HPDE6-E6E7 (cell line): ENCODE data around the gene GFM2.
A peak's percentile ranks its signal among the peaks of the same experiment; 100 is the strongest.
"Not testable (repeated sequence)": the region's sequence is repeated elsewhere in the genome, so short reads cannot be mapped to it uniquely, and the experiment has no call there.

Experiments
- DNase-seq: peaks from one replicate; pipeline ENCODE4 v3.0.0; 2011; ENCODE audit warnings: missing footprints; ENCODE audit errors: extremely low spot score

The GFM2 gene, protein sequence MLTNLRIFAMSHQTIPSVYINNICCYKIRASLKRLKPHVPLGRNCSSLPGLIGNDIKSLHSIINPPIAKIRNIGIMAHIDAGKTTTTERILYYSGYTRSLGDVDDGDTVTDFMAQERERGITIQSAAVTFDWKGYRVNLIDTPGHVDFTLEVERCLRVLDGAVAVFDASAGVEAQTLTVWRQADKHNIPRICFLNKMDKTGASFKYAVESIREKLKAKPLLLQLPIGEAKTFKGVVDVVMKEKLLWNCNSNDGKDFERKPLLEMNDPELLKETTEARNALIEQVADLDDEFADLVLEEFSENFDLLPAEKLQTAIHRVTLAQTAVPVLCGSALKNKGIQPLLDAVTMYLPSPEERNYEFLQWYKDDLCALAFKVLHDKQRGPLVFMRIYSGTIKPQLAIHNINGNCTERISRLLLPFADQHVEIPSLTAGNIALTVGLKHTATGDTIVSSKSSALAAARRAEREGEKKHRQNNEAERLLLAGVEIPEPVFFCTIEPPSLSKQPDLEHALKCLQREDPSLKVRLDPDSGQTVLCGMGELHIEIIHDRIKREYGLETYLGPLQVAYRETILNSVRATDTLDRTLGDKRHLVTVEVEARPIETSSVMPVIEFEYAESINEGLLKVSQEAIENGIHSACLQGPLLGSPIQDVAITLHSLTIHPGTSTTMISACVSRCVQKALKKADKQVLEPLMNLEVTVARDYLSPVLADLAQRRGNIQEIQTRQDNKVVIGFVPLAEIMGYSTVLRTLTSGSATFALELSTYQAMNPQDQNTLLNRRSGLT

DNA sequence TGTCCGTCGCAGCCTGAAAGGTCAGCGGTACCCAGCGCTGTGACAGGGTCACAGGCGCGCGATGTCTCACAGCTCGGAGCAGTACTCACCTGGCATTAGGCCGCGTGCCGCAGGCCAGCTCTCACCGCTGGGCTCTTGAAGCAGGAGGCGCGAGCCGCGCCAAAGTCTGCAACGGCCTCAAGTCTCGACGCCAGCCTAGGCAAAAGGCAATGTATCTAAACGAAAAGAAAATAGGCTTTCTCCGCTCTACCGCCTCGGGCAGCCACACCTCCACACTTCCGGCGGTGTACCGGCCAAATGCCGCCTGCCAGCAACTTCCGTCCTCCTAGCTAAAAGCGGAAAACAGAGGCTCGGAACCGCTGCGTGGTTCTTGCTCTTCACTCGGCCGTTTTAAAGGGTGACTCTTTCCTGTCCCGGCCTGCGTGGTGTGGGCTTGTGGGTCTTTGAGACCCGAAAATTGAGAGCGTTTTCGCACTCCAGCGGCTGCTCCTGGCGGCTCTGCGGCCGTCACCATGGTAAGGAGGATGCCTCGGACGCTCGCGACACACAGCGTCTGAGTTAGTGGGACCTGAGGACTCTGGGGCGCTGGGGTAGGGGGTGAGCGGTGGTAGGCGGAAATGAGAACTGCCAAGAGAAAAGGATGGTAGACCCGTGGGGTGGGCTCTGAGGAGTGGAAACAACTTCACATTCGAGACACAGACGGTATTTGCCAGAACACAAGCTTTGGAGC, at the start of gene GFM2, which contains the start of gene NSA2:
GFM2 (minus strand) TSS at position 269 of the 730 bp plus-strand sequence. CDS start 3,375 bp downstream, outside the sequence.
NSA2 (plus strand) TSS at position 401 of the 730 bp plus-strand sequence; CDS start at position 513, 112 bp downstream.
- DNase-seq: peak; percentile 54

DNA sequence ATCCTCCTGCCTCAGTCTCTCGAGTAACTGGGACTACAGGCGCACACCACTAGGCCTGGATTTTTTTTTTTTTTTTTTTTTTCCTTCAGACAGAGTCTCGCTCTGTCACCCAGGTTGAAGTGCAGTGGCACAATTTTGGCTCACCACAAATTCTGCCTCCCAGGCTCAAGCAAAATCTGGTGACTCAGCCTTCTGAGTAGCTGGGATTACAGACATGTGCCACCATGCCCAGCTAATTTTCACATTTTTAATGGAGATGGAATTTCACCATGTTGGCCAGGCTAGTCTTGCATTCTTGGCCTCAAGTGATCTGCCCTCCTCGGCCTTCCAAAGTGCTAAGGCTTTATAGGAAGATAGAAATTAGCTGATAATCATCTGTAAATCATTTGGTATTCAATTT, 44.0 kb upstream of the GFM2 start:
- peak; percentile 5 for DNase-seq

DNA sequence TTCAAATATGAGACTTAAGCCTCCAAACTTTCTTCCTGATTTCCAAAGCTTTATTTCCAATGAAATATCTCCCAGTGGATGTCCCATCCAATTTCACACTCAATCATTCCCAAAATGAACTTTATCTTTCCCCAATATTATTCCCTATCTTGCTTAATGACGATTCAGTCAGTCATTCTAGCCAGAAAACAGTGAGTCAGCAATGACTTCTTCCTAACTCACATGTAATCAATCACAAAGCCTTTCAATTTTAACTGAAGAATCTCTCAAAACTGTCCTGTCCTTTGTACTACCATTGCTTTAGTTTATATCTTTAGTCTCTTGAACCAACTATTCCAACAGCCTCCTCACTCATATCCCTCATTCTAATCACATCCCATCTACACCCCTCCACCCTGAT, 35.0 kb upstream of the GFM2 start:
- DNase-seq: no peak

DNA sequence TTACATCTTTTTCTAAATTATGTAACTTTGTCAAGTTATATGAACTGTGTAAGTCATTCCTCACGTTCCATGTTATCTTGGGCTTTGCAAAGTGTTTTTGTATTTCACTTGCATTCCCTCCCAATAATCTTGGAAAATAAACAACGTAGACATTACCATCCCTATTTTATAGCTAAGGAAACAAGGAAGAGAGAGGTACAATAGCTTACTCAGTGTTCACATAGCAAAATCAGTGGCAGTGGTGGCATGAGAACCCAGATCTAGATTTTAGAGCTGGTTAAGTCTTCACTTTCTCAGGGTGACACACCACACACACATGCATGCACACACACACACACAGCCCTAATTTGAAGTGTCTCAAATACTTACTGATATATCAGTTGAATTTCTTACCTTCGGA, 34.3 kb upstream of the GFM2 start:
- DNase-seq: no peak

DNA sequence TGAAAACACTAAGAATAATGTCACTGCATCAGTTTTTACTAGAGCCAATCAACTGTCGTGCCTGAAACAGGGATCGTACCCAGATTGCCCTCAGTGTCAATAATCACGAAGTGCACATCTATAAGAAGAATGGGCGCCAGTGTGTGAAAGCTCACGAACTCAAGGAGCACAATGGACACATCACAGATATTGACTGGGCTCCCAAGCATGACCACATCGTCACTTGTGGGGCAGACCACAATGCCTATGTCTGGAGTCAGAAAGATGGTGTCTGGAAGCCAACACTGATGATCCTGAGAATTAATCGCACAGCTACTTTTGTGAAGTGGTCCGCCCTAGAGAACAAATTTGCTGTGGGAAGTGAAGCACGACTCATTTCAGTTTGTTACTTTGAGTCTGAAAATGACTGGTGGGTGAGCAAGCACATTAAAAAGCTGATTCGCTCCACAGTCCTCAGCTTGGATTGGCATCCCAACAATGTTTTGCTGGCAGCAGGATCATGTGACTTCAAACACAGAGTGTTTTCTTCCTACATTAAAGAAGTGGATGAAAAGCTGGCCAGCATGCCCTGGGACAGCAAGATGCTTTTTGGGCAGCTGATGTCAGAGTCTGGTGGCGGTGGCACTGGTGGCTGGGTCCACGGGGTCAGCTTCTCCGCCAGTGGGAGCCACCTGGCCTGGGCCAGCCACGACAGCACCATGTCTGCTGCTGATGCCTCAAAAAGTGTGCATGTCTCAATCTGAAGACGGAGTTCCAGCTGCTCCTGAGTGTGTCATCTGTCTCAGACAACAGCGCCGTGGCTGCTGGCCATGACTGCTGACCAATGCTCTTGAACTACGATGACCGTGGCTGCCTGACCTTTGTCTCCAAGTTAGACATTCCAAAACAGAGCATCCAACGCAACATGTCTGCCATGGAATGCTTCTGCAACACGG, 32.3 kb upstream of the GFM2 start:
- DNase-seq: no peak

DNA sequence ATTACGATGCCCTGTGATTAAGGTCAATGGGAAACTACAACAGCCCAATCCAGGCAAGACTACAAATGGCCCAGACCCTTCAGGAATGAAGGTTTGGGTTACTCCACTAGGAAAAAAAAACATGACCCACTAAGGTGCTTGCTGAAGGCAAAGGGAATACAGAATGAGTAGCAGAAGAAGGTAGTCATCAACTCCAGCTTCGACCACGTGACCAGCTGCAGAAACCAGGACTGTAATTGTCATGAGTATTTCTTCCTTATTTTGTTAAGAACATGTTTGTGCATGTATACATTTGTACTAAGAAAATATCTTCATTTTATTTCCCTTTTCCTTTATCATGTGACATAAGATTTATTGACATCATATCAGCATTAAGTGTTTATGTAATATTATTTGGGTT, 24.8 kb upstream of the GFM2 start:
- DNase-seq: not testable (repeated sequence)

DNA sequence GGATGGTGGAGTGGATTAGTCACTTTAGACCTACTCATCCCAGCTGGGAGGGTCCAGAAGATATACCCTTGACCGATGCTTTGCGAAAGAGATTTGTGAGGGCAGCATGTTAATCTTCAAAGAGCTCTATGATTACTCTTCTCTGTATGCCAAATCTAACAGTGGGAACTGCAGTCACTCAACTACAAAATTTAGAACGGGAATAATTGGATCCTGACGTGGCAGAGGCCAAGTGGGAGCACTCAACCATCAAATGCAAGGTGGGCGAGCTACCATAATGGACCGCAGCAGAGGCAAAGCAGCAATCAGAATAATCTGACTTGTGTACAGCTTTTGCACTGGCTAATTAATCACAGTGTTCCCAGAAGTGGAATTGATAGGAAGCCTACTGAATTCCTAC, 20.5 kb upstream of the GFM2 start:
- no peak for DNase-seq

DNA sequence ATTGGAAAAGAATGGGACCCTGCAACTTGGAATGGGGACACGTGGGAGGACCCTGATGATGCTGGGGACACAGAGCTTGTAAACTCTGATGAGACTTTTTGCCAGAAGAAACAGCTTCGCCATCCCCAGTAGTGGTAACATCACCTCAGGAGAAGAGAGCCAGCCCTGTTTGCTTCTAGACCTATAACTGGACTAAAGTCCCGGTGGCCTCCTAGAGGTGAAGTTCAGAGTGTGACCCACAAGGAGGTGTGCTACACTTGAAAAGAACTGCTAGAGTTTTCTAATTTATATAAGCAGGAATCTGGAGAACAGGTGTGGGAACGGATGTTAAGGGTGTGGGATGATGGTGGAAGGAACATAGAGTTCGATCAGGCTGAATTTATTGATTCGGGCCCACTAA, 19.9 kb upstream of the GFM2 start:
- DNase-seq: no peak

DNA sequence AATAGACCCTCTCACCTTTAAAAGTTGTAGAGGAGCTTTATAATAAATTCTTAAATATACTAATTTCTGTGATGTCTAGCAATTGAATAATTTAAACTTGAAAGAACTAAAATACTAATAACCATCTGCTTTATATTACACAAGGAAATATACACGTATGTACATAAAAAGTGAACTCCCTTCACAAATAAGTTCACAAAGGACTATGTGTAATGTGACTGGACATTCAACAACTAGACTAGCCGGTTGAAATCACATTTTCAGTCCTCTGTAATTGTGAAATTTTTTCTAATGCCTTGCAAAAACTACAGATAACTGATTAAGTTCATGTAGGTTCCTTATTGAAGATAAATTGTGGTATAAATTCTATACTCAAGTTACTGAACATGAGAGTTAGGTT, 11.7 kb upstream of the GFM2 start:
- DNase-seq: no peak

DNA sequence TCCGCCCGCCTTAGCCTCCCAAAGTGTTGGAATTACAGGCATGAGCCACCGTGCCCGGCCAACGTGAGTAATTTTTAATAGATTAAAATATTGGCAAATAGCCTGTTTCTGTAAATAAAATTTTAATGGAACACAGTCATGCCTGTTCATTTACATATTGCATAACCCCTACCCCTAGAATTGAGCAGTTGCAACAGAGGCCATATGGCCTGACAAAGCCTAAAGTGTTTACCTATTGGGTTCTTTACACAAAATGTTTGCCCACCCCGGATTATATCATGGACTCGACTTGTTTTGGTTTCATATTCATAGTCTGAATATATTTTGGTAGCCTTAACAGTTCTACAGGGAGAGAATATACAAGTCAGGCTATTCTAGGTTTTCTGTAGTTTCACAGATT, 5.4 kb upstream of the GFM2 start:
- DNase-seq: no peak

DNA sequence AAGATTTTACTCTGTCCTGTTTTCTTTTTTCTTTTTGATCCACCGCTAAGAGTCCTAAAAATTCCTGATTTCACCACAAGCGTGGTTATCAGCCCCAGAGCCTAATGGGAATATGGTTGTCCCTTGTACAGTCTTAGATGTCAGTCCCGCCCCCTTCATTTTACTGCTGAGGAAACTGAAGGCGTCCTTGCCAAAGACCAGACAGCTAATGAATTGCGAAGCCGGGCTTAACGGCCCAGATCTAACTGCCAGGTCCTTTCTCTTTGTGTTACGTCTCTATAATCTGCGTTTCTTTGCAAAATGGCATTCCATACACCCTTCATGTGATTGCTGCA, 629 bp upstream of the GFM2 start:
- peak; percentile 6 for DNase-seq

DNA sequence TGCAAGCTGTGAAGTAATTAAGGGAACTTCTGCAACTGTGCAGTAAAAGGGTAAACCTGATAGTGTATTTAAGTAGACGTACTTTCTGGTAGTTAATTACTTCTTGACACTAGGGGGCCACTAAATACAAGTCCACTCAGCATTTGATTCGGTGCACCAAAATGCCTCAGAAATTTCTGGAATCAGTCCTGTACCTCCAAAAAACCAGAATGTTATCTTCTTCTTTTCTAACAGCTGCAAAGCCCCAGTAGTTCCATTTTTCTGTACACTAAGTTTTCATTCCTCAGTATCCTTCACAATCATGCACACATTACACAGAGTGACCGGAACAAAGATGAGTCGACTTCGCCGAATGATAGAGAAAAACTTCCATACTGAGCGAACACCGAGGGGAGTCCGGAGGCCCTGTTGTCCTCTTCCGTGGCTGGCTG, 484 bp downstream of the GFM2 start:
- DNase-seq: peak; percentile 11

DNA sequence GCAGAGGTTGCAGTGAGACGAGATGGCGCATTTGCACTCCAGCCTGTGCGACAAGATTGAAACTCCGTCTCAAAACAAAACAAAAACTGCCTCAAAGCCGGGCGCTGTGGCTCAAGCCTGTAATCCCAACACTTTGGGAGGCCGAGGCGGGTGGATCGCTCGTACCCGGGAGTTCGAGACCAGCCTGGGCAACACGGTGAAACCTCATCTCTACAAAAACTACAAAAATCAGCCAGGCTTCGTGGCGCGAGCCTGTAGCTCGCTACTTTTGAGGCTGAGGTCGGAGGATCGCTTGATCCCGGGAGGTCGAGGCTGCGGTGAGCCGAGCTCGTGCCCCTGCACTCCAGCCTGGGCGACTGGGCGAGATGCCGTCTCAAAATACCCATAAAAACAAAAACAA, 988 bp downstream of the GFM2 start:
- no peak for DNase-seq

DNA sequence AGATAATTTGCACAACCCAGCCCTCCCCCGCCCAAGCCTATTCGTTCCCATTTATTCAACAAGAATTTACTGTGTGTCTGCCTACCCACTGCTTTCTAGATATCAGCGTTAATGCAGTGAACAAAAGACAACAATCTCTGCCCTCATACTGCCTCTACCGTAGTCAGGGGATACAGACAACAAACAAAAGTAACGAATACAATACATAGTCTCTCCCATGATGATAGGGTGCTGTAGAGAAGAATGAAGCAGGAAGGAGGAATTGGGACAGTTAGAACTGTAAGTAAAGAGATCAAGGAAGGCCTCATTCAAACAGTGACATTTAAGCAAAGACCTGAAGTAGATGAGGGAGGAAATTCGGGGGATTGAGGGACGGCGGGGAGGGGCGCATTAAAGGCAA, 1.7 kb downstream of the GFM2 start:
- DNase-seq: no peak

DNA sequence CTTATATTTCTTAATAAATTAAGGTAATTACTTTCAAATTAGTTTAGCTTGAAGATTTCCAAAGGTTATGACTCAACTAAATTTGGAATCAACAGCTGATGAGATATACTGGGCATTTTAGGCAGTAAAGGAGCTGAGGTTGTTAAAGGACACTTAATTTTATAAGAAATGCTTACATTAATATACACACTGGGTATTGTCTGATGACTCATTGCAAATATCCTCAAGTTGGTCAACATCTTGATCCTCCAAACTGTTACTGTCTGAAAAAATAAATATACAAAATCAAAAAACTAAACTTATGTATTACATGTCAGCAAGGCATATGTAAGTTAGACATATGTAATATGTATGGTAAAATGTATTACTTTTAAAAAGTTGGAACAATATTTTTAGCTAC, 3.4 kb downstream of the GFM2 start:
- no peak for DNase-seq

DNA sequence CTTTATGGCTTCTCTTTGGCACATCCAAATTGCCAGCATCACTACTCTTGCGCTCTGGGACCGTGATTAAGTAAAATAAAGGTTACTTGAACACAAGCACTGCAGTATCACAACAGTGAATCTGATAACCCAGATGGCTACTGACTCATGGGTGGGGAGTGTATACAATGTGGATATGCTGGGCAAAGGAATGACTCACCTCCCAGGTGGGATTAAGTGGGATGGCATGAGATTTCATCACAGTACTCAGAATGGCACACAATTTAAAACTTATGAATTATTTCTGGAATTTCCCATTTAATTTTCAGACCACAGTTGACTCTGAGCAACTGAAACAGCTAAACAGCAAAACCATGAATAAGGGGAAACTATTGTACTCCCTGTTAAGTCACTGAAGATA, 4.3 kb downstream of the GFM2 start:
- DNase-seq: peak; percentile 62

DNA sequence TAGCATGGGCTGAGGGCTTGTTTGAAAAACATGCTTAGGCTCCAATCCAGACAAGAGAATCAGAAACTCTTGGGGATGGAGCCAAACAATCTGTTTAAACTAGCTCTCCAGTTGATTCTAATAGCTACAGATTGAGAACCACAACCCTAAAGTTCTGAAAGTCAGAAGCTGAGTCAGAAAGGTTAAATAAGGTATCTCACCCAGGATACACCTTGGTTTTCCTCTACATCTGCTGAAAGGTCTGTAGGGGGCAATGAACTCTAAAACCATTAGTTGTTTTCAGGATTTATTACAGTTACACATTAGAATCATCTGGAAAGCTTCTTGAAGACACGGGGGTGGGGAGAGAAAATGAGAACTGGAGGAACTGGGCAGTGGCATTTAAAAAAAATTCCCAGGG, 5.7 kb downstream of the GFM2 start:
- no peak for DNase-seq

DNA sequence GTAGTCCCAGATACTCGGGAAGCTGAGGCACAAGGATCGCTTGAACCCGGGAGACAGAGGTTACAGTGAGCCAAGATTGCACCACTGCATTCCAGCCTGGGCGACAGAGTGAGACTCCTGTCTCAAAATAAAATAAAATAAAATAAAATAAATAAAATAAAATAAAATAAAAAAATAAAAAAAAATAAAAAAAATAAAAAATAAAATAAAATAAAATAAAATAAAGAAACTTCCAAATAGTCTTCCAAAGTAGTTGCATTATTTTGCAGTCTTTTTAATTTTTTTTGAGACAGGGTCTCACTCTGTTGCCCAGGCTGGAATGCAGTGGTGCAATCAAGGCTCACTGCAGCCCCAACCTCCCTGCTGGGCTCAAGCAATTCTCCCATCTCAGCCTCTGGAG, 18.2 kb downstream of the GFM2 start:
- DNase-seq: not testable (repeated sequence)

DNA sequence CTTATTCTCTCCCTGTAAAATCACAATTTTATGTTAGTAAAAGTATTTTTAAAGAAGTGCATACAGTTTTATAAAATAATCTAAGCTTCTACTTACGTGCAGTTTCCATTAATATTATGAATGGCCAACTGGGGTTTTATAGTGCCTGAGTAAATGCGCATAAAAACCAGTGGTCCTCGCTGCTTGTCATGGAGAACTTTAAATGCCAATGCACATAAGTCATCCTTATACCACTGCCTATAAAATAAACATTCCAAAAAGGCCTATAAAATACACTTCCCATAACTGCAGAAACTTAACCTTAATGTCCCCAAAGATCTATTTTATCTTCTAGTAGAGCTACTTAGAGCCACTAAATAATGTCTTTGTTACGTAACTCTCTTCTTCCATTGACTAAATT, 28.5 kb downstream of the GFM2 start:
- DNase-seq: no peak

DNA sequence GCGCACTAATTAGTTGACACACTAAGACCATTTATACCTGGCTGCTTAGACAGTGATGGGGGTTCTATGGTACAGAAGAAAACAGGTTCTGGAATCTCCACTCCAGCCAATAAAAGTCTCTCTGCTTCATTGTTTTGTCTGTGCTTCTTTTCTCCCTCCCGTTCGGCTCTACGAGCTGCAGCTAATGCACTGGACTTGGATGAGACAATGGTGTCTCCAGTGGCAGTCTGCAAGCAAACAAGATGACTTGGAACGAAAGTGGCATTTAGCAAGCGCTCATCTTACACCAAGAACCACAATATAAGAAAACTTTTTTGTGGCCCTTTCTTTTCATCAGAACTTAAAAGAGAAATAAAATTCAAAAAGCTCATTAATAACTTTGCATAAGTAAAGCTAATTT, 30.2 kb downstream of the GFM2 start:
- no peak for DNase-seq

DNA sequence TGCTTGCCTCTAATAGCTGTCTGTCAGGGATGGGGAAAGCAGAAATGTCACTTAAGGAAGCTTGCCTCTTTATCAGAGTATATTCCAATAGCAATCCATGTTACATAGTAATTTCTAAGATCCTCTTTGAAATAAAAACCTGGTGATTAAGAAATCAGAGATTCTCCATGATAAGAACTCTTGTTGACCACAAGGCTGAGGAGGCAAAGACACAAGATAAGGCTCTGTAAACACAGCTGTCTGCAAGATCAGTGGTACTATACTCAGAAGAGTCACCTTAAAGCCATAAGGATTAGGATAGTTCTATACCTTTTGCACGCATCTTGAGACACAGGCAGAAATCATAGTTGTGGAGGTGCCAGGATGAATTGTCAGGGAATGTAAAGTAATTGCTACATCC, 41.6 kb downstream of the GFM2 start:
- DNase-seq: no peak
